Measurements from ENCODE around the gene FAAP20.

FAAP20 gene

GRCh38 chr1:2240270-2241156, 45.9 kb upstream of the FAAP20 start:
- H3K36me3 ChIP-seq (replicated peaks; ENCODE audit: insufficient read depth, low read length), result no peaks in the 10 kb centered on the region
- H3K9me2 ChIP-seq (replicated peaks; ENCODE audit: insufficient read depth, low read length), result no peaks in the 10 kb centered on the region

GRCh38 chr1:2239384-2239985, 44.9 kb upstream of the FAAP20 start:
- Histone ChIP-seq H3K4me1 (ENCODE audit: low read length) (no peaks in the 10 kb centered on the region), H3K9ac (ENCODE audit: low read length) (no peak overlapping the region), H3K36me3 (replicated peaks; ENCODE audit: insufficient read depth, low read length) (no peaks in the 10 kb centered on the region), H3K4me3 (ENCODE audit: low read length) (no peak overlapping the region), H3K27ac (ENCODE audit: low read length) (no peak overlapping the region), H3K4me2 (ENCODE audit: low read depth, low read length) (no peak overlapping the region), H3K9me2 (replicated peaks; ENCODE audit: insufficient read depth, low read length) (no peaks in the 10 kb centered on the region), H2AFZ (ENCODE audit: low read length) (no peak overlapping the region), H3K9me3 (replicated peaks; ENCODE audit: insufficient read depth, low read length) (no peaks in the 10 kb centered on the region), H3K27me3 (replicated peaks; ENCODE audit: insufficient read depth, low read length) (no peaks in the 10 kb centered on the region), H3F3A (ENCODE audit: insufficient read depth, low read length) (no peaks in the 10 kb centered on the region), H4K20me1 (ENCODE audit: insufficient read depth, low read length) (no peaks in the 10 kb centered on the region), H3K79me2 (ENCODE audit: low read length) (peaks cover 72% of the 10 kb centered on the region)
- no peak for DNase-seq
- TF ChIP-seq CTCF (IDR thresholded peaks at IDR 0.05; ENCODE audit: low read length) (no peak), EZH2phosphoT487 (IDR thresholded peaks at IDR 0.05; ENCODE audit: low read length) (no peak), EZH2 (optimal IDR thresholded peaks at IDR 0.05; ENCODE audit: low read depth, low read length) (no peak)

More at GRCh38 chr1:2240270-2241156, 45.9 kb upstream of the FAAP20 start:
- no peak overlapping the region for H3K9ac ChIP-seq (ENCODE audit: low read length)
- H4K20me1 ChIP-seq (ENCODE audit: insufficient read depth, low read length), result no peaks in the 10 kb centered on the region
- H3K79me2 ChIP-seq (ENCODE audit: low read length), result peaks cover 64% of the 10 kb centered on the region
- no peak overlapping the region for H3K4me3 ChIP-seq (ENCODE audit: low read length)
- H2AFZ ChIP-seq (ENCODE audit: low read length), result no peak overlapping the region
- H3F3A ChIP-seq (ENCODE audit: insufficient read depth, low read length), result no peaks in the 10 kb centered on the region
- H3K9me3 ChIP-seq (replicated peaks; ENCODE audit: insufficient read depth, low read length), result no peaks in the 10 kb centered on the region
- H3K27ac ChIP-seq (ENCODE audit: low read length), result no peak overlapping the region
- H3K4me1 ChIP-seq (ENCODE audit: low read length), result no peaks in the 10 kb centered on the region
- DNase-seq, result no peak
- no peak overlapping the region for H3K4me2 ChIP-seq (ENCODE audit: low read depth, low read length)
- no peak for TF ChIP-seq EZH2 (optimal IDR thresholded peaks at IDR 0.05; ENCODE audit: low read depth, low read length)
- H3K27me3 ChIP-seq (replicated peaks; ENCODE audit: insufficient read depth, low read length), result no peaks in the 10 kb centered on the region

GRCh38 chr1:2239013-2239370, 44.4 kb upstream of the FAAP20 start:
- H3K27me3 ChIP-seq (replicated peaks; ENCODE audit: insufficient read depth, low read length), result no peaks in the 10 kb centered on the region
- H3K4me3 ChIP-seq (ENCODE audit: low read length), result no peak overlapping the region
- no peak overlapping the region for H2AFZ ChIP-seq (ENCODE audit: low read length)
- H3K4me2 ChIP-seq (ENCODE audit: low read depth, low read length), result no peak overlapping the region
- H3K4me1 ChIP-seq (ENCODE audit: low read length), result no peaks in the 10 kb centered on the region
- no peak for DNase-seq
- no peak overlapping the region for H3K9ac ChIP-seq (ENCODE audit: low read length)
- no peaks in the 10 kb centered on the region for H3K36me3 ChIP-seq (replicated peaks; ENCODE audit: insufficient read depth, low read length)
- no peak for TF ChIP-seq EZH2 (optimal IDR thresholded peaks at IDR 0.05; ENCODE audit: low read depth, low read length)
- no peak for TF ChIP-seq EZH2phosphoT487 (IDR thresholded peaks at IDR 0.05; ENCODE audit: low read length)
- TF ChIP-seq CTCF (IDR thresholded peaks at IDR 0.05; ENCODE audit: low read length), result no peak
- H3K9me2 ChIP-seq (replicated peaks; ENCODE audit: insufficient read depth, low read length), result no peaks in the 10 kb centered on the region
- no peak overlapping the region for H3K27ac ChIP-seq (ENCODE audit: low read length)
- H3K79me2 ChIP-seq (ENCODE audit: low read length), result peaks cover 77% of the 10 kb centered on the region
- H3K9me3 ChIP-seq (replicated peaks; ENCODE audit: insufficient read depth, low read length), result no peaks in the 10 kb centered on the region
- H4K20me1 ChIP-seq (ENCODE audit: insufficient read depth, low read length), result no peaks in the 10 kb centered on the region
- H3F3A ChIP-seq (ENCODE audit: insufficient read depth, low read length), result no peaks in the 10 kb centered on the region
